Stomach (tissue), 4 donors: ENCODE data around the gene SIGLEC6.

Experiments
- CTCF ChIP-seq, 7 experiments: fragments of 450-650 bp in 4 of 7; fragments of 200-600 bp in 3 of 7; sonication (generic) in 3 of 7; IDR thresholded peaks; one replicate each; pipeline ENCODE4 v1.5.1; 2016 to 2019; ENCODE audit warnings: antibody characterized with exemption in 7 of 7, control low read depth in 2 of 7, mild to moderate bottlenecking in 1 of 7
- POLR2A ChIP-seq, 4 donors: fragments of 450-650 bp; IDR thresholded peaks; one replicate each; pipeline ENCODE4 v1.6.1; 2016; ENCODE audit warnings: antibody characterized with exemption in 4 of 4, control low read depth in 2 of 4, mild to moderate bottlenecking in 1 of 4, moderate library complexity in 1 of 4

- TF ChIP-seq CTCF (IDR thresholded peaks at IDR 0.05) (peak in 5 of 7 experiments; percentile 10 to 78 (median 50)), POLR2A (IDR thresholded peaks at IDR 0.05) (no peak)
These were observed 16.5 kb downstream of the SIGLEC6 start for GRCh38 chr19:51514866-51515481.
